CD8-positive, alpha-beta memory T cell (primary cell): ENCODE measurements around the gene LONP2. TPM values are rescaled to one million over a fixed set of nuclear protein-coding genes. Genes with fewer than 3 reads are reported as not detected.
A peak's percentile ranks its signal among the peaks of the same experiment; 100 is the strongest.
"Not testable (repeated sequence)": the region's sequence is repeated elsewhere in the genome, so short reads cannot be mapped to it uniquely, and the experiment has no call there.

Source experiments
- CTCF ChIA-PET: fragments of 350-600 bp; sonication (Branson Sonifier 250); formaldehyde crosslinking; loops from one replicate; lab custom pipeline; 2021; ENCODE audit warnings: antibody characterized with exemption; lab: Charles Lee
- POLR2A ChIA-PET: fragments of 350-600 bp; sonication (Branson Sonifier 250); formaldehyde crosslinking; loops from one replicate; lab custom pipeline; 2021; ENCODE audit warnings: antibody characterized with exemption; lab: Charles Lee
- DNase-seq, 5 donors: peaks; one replicate each; pipeline versions ENCODE4 v3.0.0 to v3.0.0-alpha.2; 2020 to 2022; ENCODE audit warnings: mixed read lengths in 1 of 5
- H3K27ac ChIP-seq: one replicate; pipeline ENCODE4 v1.7.0; 2013; ENCODE audit warnings: low read depth, mild to moderate bottlenecking, low read length, moderate library complexity
- H3K27me3 ChIP-seq: 2 replicates; pipeline ENCODE4 v1.7.0; 2013; ENCODE audit warnings: low read length, mild to moderate bottlenecking; ENCODE audit not compliant: insufficient read depth, poor library complexity, severe bottlenecking
- H3K36me3 ChIP-seq: 2 replicates; pipeline ENCODE4 v1.7.0; 2013; ENCODE audit warnings: mild to moderate bottlenecking, low read length, moderate library complexity; ENCODE audit not compliant: insufficient read depth
- H3K4me1 ChIP-seq: 2 replicates; pipeline ENCODE4 v1.7.0; 2013; ENCODE audit warnings: mild to moderate bottlenecking, low read length, moderate library complexity; ENCODE audit not compliant: insufficient read depth
- H3K4me3 ChIP-seq: 2 replicates; pipeline ENCODE4 v1.7.0; 2013; ENCODE audit warnings: mild to moderate bottlenecking, low read length
- H3K9me3 ChIP-seq: 2 replicates; pipeline ENCODE4 v1.7.0; 2013; ENCODE audit warnings: mild to moderate bottlenecking, low read length
- H3K27ac Mint-ChIP-seq, 8 donors: one replicate each; pipeline ENCODE4 v1.8.0; 2020 to 2021; ENCODE audit warnings: mixed read lengths in 8 of 8, mild to moderate bottlenecking in 6 of 8, inconsistent platforms in 3 of 8, moderate library complexity in 3 of 8
- H3K27me3 Mint-ChIP-seq, 2 donors: one replicate each; pipeline ENCODE4 v1.8.0; 2020 to 2021; ENCODE audit warnings: mixed read lengths in 2 of 2, mild to moderate bottlenecking in 1 of 2, moderate library complexity in 1 of 2
- H3K36me3 Mint-ChIP-seq, 3 donors: one replicate each; pipeline ENCODE4 v1.8.0; 2020 to 2021; ENCODE audit warnings: mixed read lengths in 3 of 3, inconsistent platforms in 1 of 3, mild to moderate bottlenecking in 1 of 3
- H3K4me1 Mint-ChIP-seq, 3 donors: one replicate each; pipeline ENCODE4 v1.8.0; 2020 to 2021; ENCODE audit warnings: mixed read lengths in 3 of 3, inconsistent platforms in 1 of 3, mild to moderate bottlenecking in 1 of 3
- H3K4me3 Mint-ChIP-seq, 7 donors: one replicate each; pipeline ENCODE4 v1.8.0; 2020 to 2021; ENCODE audit warnings: mixed read lengths in 7 of 7, mild to moderate bottlenecking in 6 of 7, moderate library complexity in 4 of 7, inconsistent platforms in 2 of 7
- H3K9me3 Mint-ChIP-seq, 5 donors: one replicate each; pipeline ENCODE4 v1.8.0; 2020 to 2022; ENCODE audit warnings: mixed read lengths in 5 of 5, mild to moderate bottlenecking in 3 of 5, moderate library complexity in 2 of 5, inconsistent platforms in 1 of 5
- polyA plus RNA-seq: library from polyadenylated mRNA; unstranded; fragments of 300-500 nt; fragmentation: Illumina TruSeq; gene quantifications from one replicate; pipeline ENCODE4 v1.2.3, GENCODE V29; 2021
- total RNA-seq, 2 experiments: library from RNA; stranded (reverse); gene quantifications; one replicate each; pipeline ENCODE4 v1.2.3, GENCODE V29; 2021

LONP2 gene
- total and polyA plus RNA-seq, 3 experiments from 2014 or later = 39.1 to 55.7 (median 54.9) TPM

DNA sequence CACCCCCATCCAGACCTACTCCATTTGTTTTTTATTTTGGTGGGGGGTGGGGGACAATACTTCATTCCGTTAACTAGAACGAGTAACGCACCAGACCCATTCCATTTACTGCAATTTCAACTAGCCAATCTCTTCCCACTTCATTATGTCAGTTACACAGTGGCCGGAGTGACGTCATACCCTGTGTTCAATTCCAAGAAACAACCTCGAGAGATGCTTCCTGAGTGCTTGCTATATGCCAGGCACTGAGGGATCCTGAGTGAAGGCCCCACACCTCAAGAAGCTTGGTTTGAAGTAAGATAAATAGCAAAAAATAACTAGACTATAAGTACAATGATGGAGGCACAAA is 150.2 kb downstream of the LONP2 start:
- H3K27me3 Mint-ChIP-seq = no peaks in the 10 kb centered on the region
- Histone ChIP-seq H3K36me3 (no peaks in the 10 kb centered on the region), H3K9me3 (no peaks in the 10 kb centered on the region), H3K27me3 (no peaks in the 10 kb centered on the region), H3K4me1 (no peaks in the 10 kb centered on the region), H3K27ac (no peak overlapping the region), H3K4me3 (no peak overlapping the region)
- CTCF ChIA-PET = no interaction called here
- H3K9me3 Mint-ChIP-seq = no peaks in the 10 kb centered on the region
- no peaks in the 10 kb centered on the region for H3K4me1 Mint-ChIP-seq
- no peak overlapping the region for H3K27ac Mint-ChIP-seq
- no peak overlapping the region for H3K4me3 Mint-ChIP-seq
- POLR2A ChIA-PET = interaction anchor here (1.0 kb wide), 1 partner anchor 214 kb away, joined by 4 read pairs; no protein-coding TSS in a partner anchor
- no peaks in the 10 kb centered on the region for H3K36me3 Mint-ChIP-seq
- no peak for DNase-seq

DNA sequence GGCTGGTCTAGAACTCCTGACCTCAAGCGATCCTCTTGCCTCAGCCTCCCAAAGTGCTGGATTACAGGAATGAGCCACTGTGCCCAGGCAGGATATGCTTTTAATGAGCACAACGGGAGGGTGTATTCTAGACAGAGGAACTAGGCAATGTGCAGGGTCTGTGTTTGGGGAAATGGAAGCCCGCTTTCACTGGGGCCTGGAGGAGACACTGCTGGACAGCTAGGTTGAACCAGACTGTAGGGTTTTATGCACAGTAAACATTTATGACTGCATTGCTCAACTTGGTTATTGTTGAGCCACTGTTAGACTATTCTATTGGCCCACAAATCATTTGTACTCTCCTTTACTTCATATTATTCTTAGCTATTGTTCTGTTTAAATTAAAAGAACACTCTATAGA is 151.3 kb downstream of the LONP2 start:
- no peak for DNase-seq
- Mint-ChIP-seq H3K36me3 (no peaks in the 10 kb centered on the region), H3K9me3 (no peaks in the 10 kb centered on the region), H3K4me1 (no peaks in the 10 kb centered on the region), H3K27me3 (no peaks in the 10 kb centered on the region), H3K27ac (no peak overlapping the region), H3K4me3 (no peak overlapping the region)
- Histone ChIP-seq H3K36me3 (no peaks in the 10 kb centered on the region), H3K4me1 (no peaks in the 10 kb centered on the region), H3K9me3 (no peaks in the 10 kb centered on the region), H3K27me3 (no peaks in the 10 kb centered on the region), H3K27ac (no peak overlapping the region), H3K4me3 (no peak overlapping the region)
- CTCF ChIA-PET = no interaction called here
- POLR2A ChIA-PET = no interaction called here

DNA sequence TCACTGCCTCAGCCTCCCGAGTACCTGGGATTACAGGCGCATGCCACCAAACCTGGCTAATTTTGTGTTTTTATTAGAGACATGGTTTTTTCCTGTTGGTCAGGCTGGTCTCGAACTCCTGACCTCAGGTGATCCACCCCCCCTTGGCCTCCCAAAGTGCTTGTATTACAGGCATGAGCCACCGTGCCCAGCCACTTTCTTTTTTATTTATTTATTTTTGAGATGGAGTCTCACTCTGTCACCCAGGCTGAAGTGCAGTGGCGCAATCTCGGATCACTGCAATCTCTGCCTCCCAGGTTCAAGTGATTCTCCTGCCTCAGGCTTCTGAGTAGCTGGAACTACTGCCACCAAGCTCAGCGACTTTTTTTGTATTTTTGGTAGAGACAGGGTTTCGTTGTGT is 158.4 kb downstream of the LONP2 start:
- H3K27me3 ChIP-seq, H3K9me3 ChIP-seq, H3K4me3 ChIP-seq, H3K4me1 ChIP-seq, H3K36me3 ChIP-seq, H3K27me3 Mint-ChIP-seq, H3K36me3 Mint-ChIP-seq, H3K27ac ChIP-seq, H3K9me3 Mint-ChIP-seq, POLR2A ChIA-PET, H3K27ac Mint-ChIP-seq, H3K4me3 Mint-ChIP-seq, DNase-seq, H3K4me1 Mint-ChIP-seq: not testable (repeated sequence)
- CTCF ChIA-PET = interaction anchor here (0.6 kb wide), 1 partner anchor 1022 kb away, joined by 3 read pairs; no protein-coding TSS in a partner anchor

DNA sequence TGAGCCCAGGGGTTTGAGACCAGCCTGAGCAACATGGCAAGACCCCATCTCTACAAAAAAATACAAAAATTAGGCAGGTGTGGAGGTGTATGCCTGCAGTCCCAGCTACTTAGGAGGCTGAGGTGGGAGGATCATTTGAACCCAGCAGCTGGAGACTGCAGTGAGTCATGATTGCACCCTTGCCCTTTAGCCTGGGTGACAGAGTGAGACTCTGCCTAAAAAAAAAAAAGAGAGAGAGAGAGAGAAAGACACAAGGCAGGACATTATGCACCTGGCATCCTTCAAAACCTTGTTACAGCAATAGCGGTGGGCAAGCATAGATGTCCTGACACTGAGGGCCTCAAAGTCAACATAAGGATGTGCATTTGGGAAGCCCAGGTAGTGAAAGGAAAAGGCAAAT is 161.1 kb downstream of the LONP2 start:
- Histone ChIP-seq H3K27ac (no peak overlapping the region), H3K36me3 (no peaks in the 10 kb centered on the region), H3K4me1 (no peaks in the 10 kb centered on the region), H3K27me3 (no peaks in the 10 kb centered on the region), H3K9me3 (no peaks in the 10 kb centered on the region), H3K4me3 (no peak overlapping the region)
- no peaks in the 10 kb centered on the region for H3K36me3 Mint-ChIP-seq
- ChIA-PET POLR2A (no interaction called here), CTCF (no interaction called here)
- H3K4me3 Mint-ChIP-seq = no peak overlapping the region
- DNase-seq = no peak
- peaks cover 0 to 2% of the 10 kb centered on the region in 2 donors for H3K27me3 Mint-ChIP-seq
- H3K9me3 Mint-ChIP-seq = no peaks in the 10 kb centered on the region
- peak overlapping the region in 1 of 8 donors; percentile 70 for H3K27ac Mint-ChIP-seq
- peaks cover 5 to 7% (median 6%) of the 10 kb centered on the region in 3 donors for H3K4me1 Mint-ChIP-seq

DNA sequence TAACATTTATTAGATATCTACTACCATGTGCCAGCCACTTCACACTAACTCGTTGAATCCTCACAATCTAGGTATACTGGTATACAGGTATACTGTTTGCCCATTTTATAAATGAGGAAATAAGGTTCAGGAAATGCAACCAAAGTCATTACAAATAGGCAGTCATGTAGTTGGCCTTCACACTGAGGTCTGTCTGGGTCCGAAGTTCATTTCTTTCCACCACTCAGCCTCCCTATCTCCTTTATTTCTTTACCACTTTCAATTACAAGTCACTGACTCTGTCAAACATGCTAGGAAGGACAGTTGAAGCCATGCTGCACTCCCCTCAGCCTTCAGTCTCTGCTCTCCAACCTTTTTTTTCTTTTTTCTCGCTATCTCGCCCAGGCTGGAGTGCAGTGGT is 161.8 kb downstream of the LONP2 start:
- Histone ChIP-seq H3K4me3 (no peak overlapping the region), H3K27ac (no peak overlapping the region), H3K27me3 (no peaks in the 10 kb centered on the region), H3K9me3 (no peaks in the 10 kb centered on the region), H3K4me1 (no peaks in the 10 kb centered on the region), H3K36me3 (no peaks in the 10 kb centered on the region)
- Mint-ChIP-seq H3K27me3 (peaks cover 0 to 2% of the 10 kb centered on the region in 2 donors), H3K36me3 (no peaks in the 10 kb centered on the region), H3K4me3 (no peak overlapping the region), H3K9me3 (no peaks in the 10 kb centered on the region), H3K4me1 (peaks cover 5 to 7% (median 6%) of the 10 kb centered on the region in 3 donors), H3K27ac (no peak overlapping the region)
- CTCF ChIA-PET = no interaction called here
- no peak for DNase-seq
- POLR2A ChIA-PET = no interaction called here

Other genes with a start within 250 kb of the LONP2 start
- gene ABCC12, start 88.3 kb upstream of the LONP2 start, total RNA-seq = not detected
- gene ABCC12, start 88.3 kb upstream of the LONP2 start, polyA plus RNA-seq = not detected
- under 1 TPM; 0.22 TPM for gene ABCC11, start 3.2 kb downstream of the LONP2 start, total RNA-seq
- not detected for gene ABCC11, start 3.2 kb downstream of the LONP2 start, polyA plus RNA-seq
- gene SIAH1, start 141.1 kb downstream of the LONP2 start, total RNA-seq = 10 to 100 TPM; 11.6 to 13.3 TPM
- gene SIAH1, start 141.1 kb downstream of the LONP2 start, polyA plus RNA-seq = 10.7 TPM